Vagina (tissue), 2 donors: ENCODE results near the gene TMEM98.

Experiments used
- POLR2A ChIP-seq, 2 donors: fragments of 450-650 bp; IDR thresholded peaks; one replicate each; pipeline ENCODE4 v1.6.1; 2017; ENCODE audit warnings: antibody characterized with exemption in 2 of 2, mild to moderate bottlenecking in 2 of 2, moderate library complexity in 2 of 2
- POLR2AphosphoS5 ChIP-seq, 2 donors: sonication (generic); formaldehyde crosslinking; IDR thresholded peaks; one replicate each; pipeline ENCODE4 v1.9.0; 2017; ENCODE audit warnings: antibody characterized with exemption in 2 of 2, mild to moderate bottlenecking in 2 of 2, low read depth in 1 of 2; ENCODE audit not compliant: insufficient read depth in 1 of 2
- TF ChIP-seq, protein P1 (sequence below), 3 experiments: fragments of 450-650 bp in 2 of 3; fragments of 200-600 bp in 1 of 3; sonication (generic) in 1 of 3; IDR thresholded peaks; one replicate each; pipeline ENCODE4 v1.5.1; 2017 to 2019; ENCODE audit warnings: antibody characterized with exemption in 3 of 3, mild to moderate bottlenecking in 2 of 3, moderate library complexity in 2 of 3

GRCh38 chr17:32956240-32956970, 28.5 kb downstream of the TMEM98 start:
- TF ChIP-seq, protein P1, sequence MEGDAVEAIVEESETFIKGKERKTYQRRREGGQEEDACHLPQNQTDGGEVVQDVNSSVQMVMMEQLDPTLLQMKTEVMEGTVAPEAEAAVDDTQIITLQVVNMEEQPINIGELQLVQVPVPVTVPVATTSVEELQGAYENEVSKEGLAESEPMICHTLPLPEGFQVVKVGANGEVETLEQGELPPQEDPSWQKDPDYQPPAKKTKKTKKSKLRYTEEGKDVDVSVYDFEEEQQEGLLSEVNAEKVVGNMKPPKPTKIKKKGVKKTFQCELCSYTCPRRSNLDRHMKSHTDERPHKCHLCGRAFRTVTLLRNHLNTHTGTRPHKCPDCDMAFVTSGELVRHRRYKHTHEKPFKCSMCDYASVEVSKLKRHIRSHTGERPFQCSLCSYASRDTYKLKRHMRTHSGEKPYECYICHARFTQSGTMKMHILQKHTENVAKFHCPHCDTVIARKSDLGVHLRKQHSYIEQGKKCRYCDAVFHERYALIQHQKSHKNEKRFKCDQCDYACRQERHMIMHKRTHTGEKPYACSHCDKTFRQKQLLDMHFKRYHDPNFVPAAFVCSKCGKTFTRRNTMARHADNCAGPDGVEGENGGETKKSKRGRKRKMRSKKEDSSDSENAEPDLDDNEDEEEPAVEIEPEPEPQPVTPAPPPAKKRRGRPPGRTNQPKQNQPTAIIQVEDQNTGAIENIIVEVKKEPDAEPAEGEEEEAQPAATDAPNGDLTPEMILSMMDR (IDR thresholded peaks at IDR 0.05): no peak
- TF ChIP-seq POLR2A (IDR thresholded peaks at IDR 0.05) (no peak), POLR2AphosphoS5 (IDR thresholded peaks at IDR 0.05; ENCODE audit: insufficient read depth in 1 of 2, low read depth in 1 of 2) (no peak)
